Measurements from ENCODE around the gene CHMP4B.

CHMP4B gene

GRCh38 chr20:33822423-33822822 is 11.3 kb downstream of the CHMP4B start:
- no peak for FAIRE-seq

- no peak for FAIRE-seq
Measured at GRCh38 chr20:33822991-33823390, 11.8 kb downstream of the CHMP4B start.

GRCh38 chr20:33824852-33825251 is 13.7 kb downstream of the CHMP4B start:
- FAIRE-seq, result no peak

GRCh38 chr20:33825340-33826269 is 14.5 kb downstream of the CHMP4B start:
- FAIRE-seq, result no peak

- FAIRE-seq, result no peak
Measured at GRCh38 chr20:33826270-33826897, 15.2 kb downstream of the CHMP4B start.

- FAIRE-seq, result no peak
Measured at GRCh38 chr20:33827109-33827508, 16.0 kb downstream of the CHMP4B start.

GRCh38 chr20:33827634-33828325 is 16.6 kb downstream of the CHMP4B start:
- no peak for FAIRE-seq

GRCh38 chr20:33828326-33828844 is 17.2 kb downstream of the CHMP4B start:
- no peak for FAIRE-seq

- no peak for FAIRE-seq
Measured at GRCh38 chr20:33828967-33829560, 17.9 kb downstream of the CHMP4B start.

GRCh38 chr20:33829636-33830035 is 18.5 kb downstream of the CHMP4B start:
- no peak for FAIRE-seq

- no peak for FAIRE-seq
Measured at GRCh38 chr20:33830371-33830770, 19.2 kb downstream of the CHMP4B start.

- FAIRE-seq, result peak; percentile 79
Measured at GRCh38 chr20:33832103-33832804, 21.1 kb downstream of the CHMP4B start.

- FAIRE-seq, result no peak
Measured at GRCh38 chr20:33833333-33833732, 22.2 kb downstream of the CHMP4B start.

GRCh38 chr20:33835615-33836172 is 24.5 kb downstream of the CHMP4B start:
- no peak for FAIRE-seq

- no peak for FAIRE-seq
Measured at GRCh38 chr20:33836277-33836676, 25.1 kb downstream of the CHMP4B start.

- no peak for FAIRE-seq
Measured at GRCh38 chr20:33837096-33837830, 26.1 kb downstream of the CHMP4B start.

- FAIRE-seq, result no peak
Measured at GRCh38 chr20:33838035-33838864, 27.1 kb downstream of the CHMP4B start.

GRCh38 chr20:33839591-33839990 is 28.4 kb downstream of the CHMP4B start:
- FAIRE-seq, result no peak

GRCh38 chr20:33840160-33840559 is 29.0 kb downstream of the CHMP4B start:
- FAIRE-seq, result no peak

Measured in colon (tissue), 2 donors.